ENCODE data around the gene GAS6.

Gene GAS6

GRCh38 chr13:113786262-113786841 lies 77.5 kb downstream of the GAS6 start:
- no peak for DNase-seq

GRCh38 chr13:113785051-113786010 lies 78.5 kb downstream of the GAS6 start:
- DNase-seq, result no peak

DNA sequence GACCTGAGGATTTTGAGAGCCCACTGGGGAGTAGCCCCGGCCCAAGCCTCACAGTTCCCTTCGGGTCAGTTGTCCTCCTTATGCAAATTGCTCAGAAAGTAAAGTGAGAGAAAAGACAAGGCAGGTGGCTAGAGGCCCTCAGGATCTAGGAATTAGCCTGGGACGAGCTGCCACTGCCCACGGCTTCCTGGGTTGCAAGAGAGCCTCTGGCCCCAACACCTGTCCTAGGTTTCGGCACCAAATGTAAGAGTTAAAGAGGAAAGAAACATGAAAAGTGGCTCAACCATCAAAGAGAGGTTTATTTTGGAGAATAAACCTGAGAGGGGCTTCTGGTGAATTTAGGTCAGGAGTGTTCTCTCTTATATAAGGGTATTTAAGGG lies 79.2 kb downstream of the GAS6 start:
- no peak for DNase-seq

DNA sequence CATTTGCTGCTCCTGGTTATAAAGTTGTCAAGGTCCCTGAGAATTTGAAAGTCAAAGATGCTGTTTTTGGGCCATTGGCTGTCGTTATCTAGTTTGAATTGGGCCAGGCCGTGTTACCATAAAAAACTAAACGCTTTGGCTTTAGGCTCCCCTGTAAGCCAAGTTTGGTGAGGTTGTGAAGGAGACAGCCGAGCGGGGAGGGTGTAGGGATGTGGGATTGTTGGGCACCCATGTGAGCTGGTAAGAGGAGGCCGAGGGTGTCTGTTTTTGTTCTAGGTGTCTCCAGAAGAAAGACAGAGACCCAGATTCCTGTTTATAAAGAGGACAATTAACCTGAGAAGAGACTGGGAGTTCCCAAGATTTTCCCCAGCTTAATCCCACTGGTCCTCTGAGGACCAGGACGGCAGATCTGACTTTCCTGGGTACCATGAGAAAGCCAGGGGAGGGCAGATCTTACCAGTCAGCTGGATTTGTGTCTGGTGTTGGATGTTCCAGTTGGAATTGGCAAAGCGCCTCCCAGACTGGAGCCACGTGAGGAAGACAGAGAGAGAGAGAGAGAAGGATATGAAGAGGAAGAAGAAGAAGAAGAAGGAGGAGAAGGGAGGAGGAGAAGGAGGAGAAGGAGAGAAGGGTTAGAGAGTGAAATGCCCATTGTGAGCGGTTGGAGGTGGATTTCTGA lies 79.8 kb downstream of the GAS6 start:
- no peak for DNase-seq

DNA sequence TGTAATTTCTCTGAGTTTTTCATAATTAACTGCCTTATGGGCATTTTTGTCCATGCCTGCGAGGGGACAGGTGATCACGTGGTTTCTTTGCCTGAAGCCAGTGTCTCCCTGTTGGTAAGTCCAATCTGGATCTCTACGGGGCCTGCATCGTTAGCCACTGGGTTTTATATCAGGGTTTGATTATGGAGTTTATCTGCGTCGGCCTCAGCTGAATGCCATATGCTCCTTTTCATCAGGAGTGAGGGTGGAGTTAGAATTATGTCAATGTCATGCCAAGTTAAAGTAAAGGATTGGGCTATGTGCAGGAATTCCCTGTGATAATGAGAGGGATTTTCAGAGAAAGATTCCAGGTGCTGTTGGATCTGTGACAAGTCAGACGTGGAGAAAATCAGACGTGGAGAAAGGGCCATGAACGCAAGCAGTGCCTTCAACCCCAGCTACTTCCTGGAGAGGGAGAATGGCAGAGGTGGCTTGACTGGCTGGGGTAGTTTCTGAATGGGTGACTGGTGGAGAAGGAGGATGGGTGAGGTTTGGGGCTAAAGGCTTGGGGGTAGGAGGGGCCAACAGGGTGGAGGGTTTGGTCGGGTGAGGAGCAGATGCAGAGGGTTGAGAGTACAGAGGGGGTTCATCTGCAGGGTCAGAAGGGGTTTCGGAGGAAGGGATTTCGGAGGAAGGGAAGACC lies 80.5 kb downstream of the GAS6 start:
- DNase-seq, result no peak

GRCh38 chr13:113782472-113782871 lies 81.4 kb downstream of the GAS6 start:
- no peak for DNase-seq

DNA sequence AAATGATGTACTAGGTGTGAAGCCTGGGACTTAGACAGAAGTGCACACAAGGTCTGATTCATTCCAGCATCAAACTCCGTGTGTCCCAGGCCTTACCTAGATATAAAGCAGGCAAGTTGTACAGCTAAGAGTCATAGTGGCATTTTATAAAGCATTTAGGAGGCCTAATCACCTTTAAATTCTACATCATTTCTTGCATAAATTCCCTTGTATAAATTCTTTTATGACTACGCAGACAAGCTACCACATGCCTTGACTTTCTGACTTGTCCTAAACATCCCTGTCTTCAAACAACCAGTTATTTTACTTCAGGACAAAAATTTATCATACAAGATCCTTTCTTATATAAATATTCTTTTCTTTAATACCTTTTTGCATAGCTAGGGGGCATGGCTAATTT lies 82.3 kb downstream of the GAS6 start:
- no peak for DNase-seq

- DNase-seq, result no peak
Measured at GRCh38 chr13:113777311-113778260, 86.3 kb downstream of the GAS6 start.

- no peak for DNase-seq
Measured at GRCh38 chr13:113776231-113777125, 87.4 kb downstream of the GAS6 start.

DNA sequence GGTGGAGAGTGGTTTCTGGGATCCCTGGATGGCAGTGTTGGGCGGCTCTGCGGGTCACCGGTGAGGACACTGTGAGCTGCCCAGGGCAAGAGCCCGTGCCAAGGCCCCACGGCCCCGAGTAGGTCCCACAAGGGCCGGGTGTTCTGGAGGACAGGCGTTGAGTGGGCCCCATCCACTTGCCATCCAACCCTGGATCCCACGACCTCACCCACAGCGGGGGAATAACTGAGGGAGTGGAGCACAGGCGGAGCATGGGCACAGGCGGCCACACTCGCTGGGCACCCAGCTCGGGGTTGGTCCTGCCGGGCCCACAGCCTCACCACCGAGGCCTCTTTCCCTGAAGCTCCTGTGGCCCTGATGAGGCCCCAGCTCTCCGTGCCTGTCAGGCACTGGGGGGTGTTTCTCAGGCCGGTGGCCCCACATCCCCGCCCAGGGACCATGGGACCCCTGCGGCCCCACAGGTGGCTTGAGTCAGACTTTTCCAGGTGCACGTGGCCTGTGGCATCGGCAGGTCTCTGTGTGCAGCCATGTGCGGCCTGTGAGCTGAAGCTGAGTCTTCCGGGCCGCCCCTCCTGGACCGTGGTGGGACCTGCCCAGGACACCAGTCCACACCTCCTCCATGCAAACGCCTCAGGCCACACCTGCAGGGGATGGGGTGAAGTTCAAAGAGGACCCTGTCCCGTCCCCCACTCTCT lies 88.3 kb downstream of the GAS6 start:
- no peak for DNase-seq

- no peak for DNase-seq
Measured at GRCh38 chr13:113774177-113775107, 89.4 kb downstream of the GAS6 start.

- DNase-seq, result no peak
Measured at GRCh38 chr13:113771709-113772331, 92.1 kb downstream of the GAS6 start.

GRCh38 chr13:113770937-113771336 lies 92.9 kb downstream of the GAS6 start:
- no peak for DNase-seq
